Fibroblast of skin of back (primary cell): ENCODE measurements around the gene GYPC.

Source experiments
- DNase-seq: peaks from one replicate; pipeline ENCODE4 v3.0.0-alpha.2; 2013

The GYPC gene

DNA sequence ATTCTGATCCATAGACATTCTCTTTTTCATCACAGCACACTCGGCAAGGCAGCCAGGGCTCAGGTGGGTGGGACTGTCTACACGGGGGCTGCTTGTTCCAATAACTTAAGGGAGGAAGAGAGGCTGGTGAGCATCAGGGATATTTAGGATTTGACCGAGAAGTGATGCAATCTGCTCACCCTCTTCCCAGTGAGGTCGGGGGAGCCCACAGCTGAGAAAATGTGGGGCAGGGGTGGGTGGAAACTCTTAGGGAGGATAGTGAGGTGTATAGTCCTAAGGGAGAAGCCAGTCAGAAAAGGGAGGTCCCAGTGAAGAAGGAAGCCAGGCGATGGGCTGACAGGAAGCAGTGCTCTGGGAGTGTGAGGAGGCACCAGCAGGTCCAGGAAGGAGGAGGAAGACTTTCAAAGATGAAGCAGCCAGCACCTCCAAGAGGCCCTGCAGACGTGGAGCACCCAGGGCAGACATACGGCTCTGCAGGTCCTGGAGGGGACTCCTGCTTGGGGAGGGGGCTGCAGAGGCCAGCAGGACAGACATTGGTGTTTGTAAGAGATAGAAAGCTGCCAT is 76.8 kb downstream of the GYPC start:
- no peak for DNase-seq

DNA sequence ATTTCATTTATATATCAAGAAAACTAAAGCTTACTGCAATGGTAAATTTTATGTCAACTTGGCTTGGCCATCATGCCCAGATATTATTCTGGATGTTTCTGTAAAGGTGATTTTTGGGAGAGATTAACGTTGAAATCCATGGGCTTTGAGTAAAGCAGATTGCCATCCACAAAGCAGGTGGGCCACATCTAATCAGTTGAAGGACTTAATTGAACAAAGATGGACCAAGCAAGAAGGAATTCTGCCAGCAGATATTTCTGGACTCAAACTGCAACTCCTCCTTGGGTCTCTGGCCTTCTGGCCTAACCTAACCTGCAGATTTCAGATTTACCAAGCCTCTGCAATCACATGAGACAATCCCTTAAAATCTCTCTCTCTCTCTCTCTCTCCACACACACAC is 77.8 kb downstream of the GYPC start:
- DNase-seq, result no peak

DNA sequence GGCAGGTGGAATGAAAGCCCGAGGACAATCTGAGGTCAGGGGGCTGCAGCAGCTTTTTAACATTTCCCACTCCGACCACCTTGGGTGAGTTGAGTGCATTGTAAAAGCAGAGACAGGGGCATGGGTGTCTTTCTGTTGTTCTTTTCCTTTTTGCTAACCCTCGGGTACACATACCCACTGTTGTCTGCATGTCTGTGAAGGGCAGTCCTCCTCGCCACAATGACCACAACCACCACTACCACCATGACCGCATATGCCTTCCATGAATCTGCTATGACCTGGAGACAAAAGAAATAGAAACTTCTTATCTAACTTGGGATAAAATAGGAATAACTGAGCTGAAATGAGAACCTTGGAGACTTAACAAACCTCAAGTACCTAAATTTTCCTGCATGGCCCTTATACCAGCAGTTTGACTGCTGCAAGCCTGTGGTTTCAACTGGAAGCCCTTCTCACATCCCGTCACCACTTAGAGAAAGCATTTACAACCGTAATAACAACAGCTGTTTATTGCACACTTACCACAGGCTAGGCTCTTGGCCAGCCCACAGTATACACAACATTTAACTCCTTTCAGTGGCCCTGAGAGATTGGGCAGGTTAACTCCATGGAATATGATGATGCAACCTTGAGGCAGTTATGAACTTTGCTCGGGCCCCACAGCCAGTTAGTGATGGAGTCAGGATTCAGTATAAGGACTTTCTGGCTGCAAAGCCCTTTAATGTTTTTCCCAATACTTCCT is 80.3 kb downstream of the GYPC start:
- no peak for DNase-seq

GRCh38 chr2:126739141-126739540 is 83.2 kb downstream of the GYPC start:
- no peak for DNase-seq

GRCh38 chr2:126744640-126745039 is 88.7 kb downstream of the GYPC start:
- DNase-seq, result no peak
